MM.1S (cell line): ENCODE results near the gene FAM53C.

Source experiments
- DNase-seq: peaks from one replicate; pipeline ENCODE4 v3.0.0-alpha.2; 2015
- H2AFZ ChIP-seq: fragments of 300-600 bp; sonication (generic); 2 replicates; pipeline ENCODE4 v1.6.0; 2016; ENCODE audit warnings: antibody characterized with exemption, low read length
- H3F3A ChIP-seq: fragments of 300-600 bp; sonication (generic); 2 replicates; pipeline ENCODE4 v1.6.1; 2016; ENCODE audit warnings: mild to moderate bottlenecking, antibody characterized with exemption, low read length, moderate library complexity, mixed read lengths; ENCODE audit not compliant: insufficient read depth
- H3K27ac ChIP-seq: fragments of 300-600 bp; sonication (generic); 2 replicates; pipeline ENCODE4 v1.5.1; 2016; ENCODE audit warnings: mild to moderate bottlenecking, low read length
- H3K27me3 ChIP-seq: fragments of 300-600 bp; sonication (generic); replicated peaks from 2 replicates; pipeline ENCODE4 v1.6.0; 2016; ENCODE audit warnings: low read length; ENCODE audit not compliant: insufficient read depth
- H3K36me3 ChIP-seq: fragments of 300-600 bp; sonication (generic); replicated peaks from 2 replicates; pipeline ENCODE4 v1.6.1; 2016; ENCODE audit warnings: mild to moderate bottlenecking, low read length, mixed read lengths; ENCODE audit not compliant: insufficient read depth
- H3K4me1 ChIP-seq: fragments of 300-600 bp; sonication (generic); 2 replicates; pipeline ENCODE4 v1.6.1; 2016; ENCODE audit warnings: low read length, mixed read lengths
- H3K4me2 ChIP-seq: fragments of 300-600 bp; sonication (generic); 2 replicates; pipeline ENCODE4 v1.6.0; 2016; ENCODE audit warnings: low read depth, low read length
- H3K4me3 ChIP-seq: fragments of 300-600 bp; sonication (generic); 2 replicates; pipeline ENCODE4 v1.5.1; 2016; ENCODE audit warnings: low read length, mixed read lengths
- H3K79me2 ChIP-seq: fragments of 300-600 bp; sonication (generic); 2 replicates; pipeline ENCODE4 v1.6.1; 2016; ENCODE audit warnings: mixed run types, low read length, mixed read lengths
- H3K9ac ChIP-seq: fragments of 300-600 bp; sonication (generic); 2 replicates; pipeline ENCODE4 v1.6.1; 2016; ENCODE audit warnings: low read length, mixed read lengths
- H3K9me2 ChIP-seq: fragments of 300-600 bp; sonication (generic); replicated peaks from 2 replicates; pipeline ENCODE4 v1.6.1; 2016; ENCODE audit warnings: mild to moderate bottlenecking, low read length, mixed read lengths; ENCODE audit not compliant: insufficient read depth
- H3K9me3 ChIP-seq: fragments of 300-600 bp; sonication (generic); replicated peaks from 2 replicates; pipeline ENCODE4 v1.6.1; 2016; ENCODE audit warnings: mild to moderate bottlenecking, low read length, mixed read lengths; ENCODE audit not compliant: insufficient read depth
- H4K20me1 ChIP-seq: fragments of 300-600 bp; sonication (generic); 2 replicates; pipeline ENCODE4 v1.6.1; 2016; ENCODE audit warnings: mild to moderate bottlenecking, low read length, moderate library complexity, mixed read lengths; ENCODE audit not compliant: insufficient read depth
- CTCF ChIP-seq: fragments of 300-600 bp; sonication (generic); IDR thresholded peaks from 2 replicates; pipeline ENCODE4 v1.5.1; 2016; ENCODE audit warnings: antibody characterized with exemption, low read length, mixed read lengths
- EZH2 ChIP-seq: fragments of 300-600 bp; sonication (generic); optimal IDR thresholded peaks from 2 replicates; pipeline ENCODE3; 2017; ENCODE audit warnings: low read depth, mild to moderate bottlenecking, antibody characterized with exemption, low read length, mixed read lengths
- EZH2phosphoT487 ChIP-seq: fragments of 300-600 bp; sonication (generic); IDR thresholded peaks from 2 replicates; pipeline ENCODE4 v1.6.1; 2018; ENCODE audit warnings: antibody characterized with exemption, low read length

The FAM53C gene

GRCh38 chr5:138337685-138338410 lies at the start of gene FAM53C:
Gene FAM53C (plus strand): TSS chr5:138338266. CDS start chr5:138341336, 3,070 bp downstream.
- TF ChIP-seq EZH2 (no peak), CTCF (no peak), EZH2phosphoT487 (no peak)
- Histone ChIP-seq H3K4me3 (peak within 1 kb of the TSS; percentile 75), H3K4me2 (peak within 1 kb of the TSS; percentile 89), H2AFZ (peak within 1 kb of the TSS; percentile 91), H3K27ac (peak within 1 kb of the TSS; percentile 89), H3K9ac (peak within 1 kb of the TSS; percentile 99), H3K79me2 (peaks cover 39% of the 10 kb centered on the region), H3K27me3 (no peaks in the 10 kb centered on the region), H3K4me1 (peaks cover 13% of the 10 kb centered on the region), H3K9me2 (no peaks in the 10 kb centered on the region), H3K9me3 (no peaks in the 10 kb centered on the region), H3F3A (no peaks in the 10 kb centered on the region), H4K20me1 (no peaks in the 10 kb centered on the region), H3K36me3 (peaks cover 3% of the 10 kb centered on the region; the same call in 1 of the 2 replicates)
- peak; percentile 95 for DNase-seq

DNA sequence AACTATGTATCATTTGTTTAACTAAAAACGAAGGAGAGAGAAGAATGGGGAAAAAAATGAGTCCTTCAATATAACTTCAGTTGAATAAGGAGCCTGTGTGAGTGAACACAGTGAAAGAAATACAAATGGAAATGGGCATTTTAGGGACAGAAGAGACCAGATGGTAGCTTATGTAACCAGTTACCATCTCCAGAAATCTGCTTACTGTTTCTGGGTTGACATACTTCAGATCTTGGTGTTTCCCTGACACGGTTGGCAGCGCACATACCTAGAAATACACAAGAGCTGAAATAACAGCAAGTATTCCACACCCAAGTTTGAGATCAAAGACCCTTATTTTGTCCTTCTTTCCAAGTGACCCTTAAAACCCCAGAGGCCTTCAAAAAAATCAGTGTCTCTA lies 48.8 kb upstream of the FAM53C start:
- H2AFZ ChIP-seq: no peak overlapping the region
- no peaks in the 10 kb centered on the region for H4K20me1 ChIP-seq
- no peak for DNase-seq
- no peak overlapping the region for H3K4me2 ChIP-seq
- H3K9me2 ChIP-seq: no peaks in the 10 kb centered on the region
- no peaks in the 10 kb centered on the region for H3K27me3 ChIP-seq
- no peaks in the 10 kb centered on the region for H3K36me3 ChIP-seq
- no peaks in the 10 kb centered on the region for H3F3A ChIP-seq
- no peak for TF ChIP-seq EZH2
- no peak for TF ChIP-seq CTCF
- TF ChIP-seq EZH2phosphoT487: no peak
- H3K4me1 ChIP-seq: no peaks in the 10 kb centered on the region
- no peaks in the 10 kb centered on the region for H3K79me2 ChIP-seq
- H3K9ac ChIP-seq: no peak overlapping the region
- H3K4me3 ChIP-seq: no peak overlapping the region
- no peaks in the 10 kb centered on the region for H3K9me3 ChIP-seq
- no peak overlapping the region for H3K27ac ChIP-seq

- Histone ChIP-seq H3K4me1 (no peaks in the 10 kb centered on the region), H2AFZ (no peak overlapping the region), H3F3A (no peaks in the 10 kb centered on the region), H3K9me2 (no peaks in the 10 kb centered on the region), H3K79me2 (no peaks in the 10 kb centered on the region), H3K4me3 (no peak overlapping the region), H3K9me3 (no peaks in the 10 kb centered on the region), H3K27ac (no peak overlapping the region), H3K27me3 (no peaks in the 10 kb centered on the region), H3K36me3 (no peaks in the 10 kb centered on the region), H3K4me2 (no peak overlapping the region), H4K20me1 (no peaks in the 10 kb centered on the region), H3K9ac (no peak overlapping the region)
- DNase-seq: no peak
- TF ChIP-seq EZH2phosphoT487 (no peak), CTCF (no peak), EZH2 (no peak)
Measured at GRCh38 chr5:138303372-138303771, 34.7 kb upstream of the FAM53C start.
